Measurements from ENCODE around the gene TMEFF2. TPM values are rescaled to one million over a fixed set of nuclear protein-coding genes. Genes with fewer than 3 reads are reported as not detected.

TMEFF2 gene
- total and polyA plus RNA-seq, 12 donors = 0.16 to 2.7 (median 0.58) TPM; not detected in 2

GRCh38 chr2:191942739-191943103 is 252.0 kb downstream of the TMEFF2 start:
- Histone ChIP-seq H3K4me3 (no peak overlapping the region), H3K27me3 (no peaks in the 10 kb centered on the region), H3K4me1 (replicated peaks in 1 of 2) (peaks cover 0 to 3% of the 10 kb centered on the region in 2 donors), H3K9me3 (replicated peaks in 1 of 3) (no peaks in the 10 kb centered on the region), H3K36me3 (replicated peaks in 1 of 2) (no peaks in the 10 kb centered on the region), H3K27ac (no peak overlapping the region)
- no peak for TF ChIP-seq CTCF (IDR thresholded peaks at IDR 0.05)
- no peak for TF ChIP-seq POLR2A (IDR thresholded peaks at IDR 0.05)
- DNase-seq = no peak
- WGBS, 4 donors = 57 to 71% (median 65%) methylated on average over 2 of the region's 2 CpGs
- intact Hi-C loops (cut with DNase I) = no loop called here

- TF ChIP-seq POLR2A (IDR thresholded peaks at IDR 0.05) = no peak
- TF ChIP-seq CTCF (IDR thresholded peaks at IDR 0.05) = no peak
- Histone ChIP-seq H3K27ac (no peak overlapping the region), H3K4me3 (no peak overlapping the region), H3K4me1 (replicated peaks in 1 of 2) (peaks cover 0 to 3% of the 10 kb centered on the region in 2 donors), H3K9me3 (replicated peaks in 1 of 3) (no peaks in the 10 kb centered on the region), H3K36me3 (replicated peaks in 1 of 2) (no peaks in the 10 kb centered on the region), H3K27me3 (no peaks in the 10 kb centered on the region)
- DNase-seq = no peak
- WGBS, 4 donors = 73 to 80% (median 76%) methylated on average over 3 of the region's 3 CpGs
- intact Hi-C loops (cut with DNase I) = no loop called here
Measured at GRCh38 chr2:191942090-191942738, 252.5 kb downstream of the TMEFF2 start.

GRCh38 chr2:191941376-191941929 is 253.3 kb downstream of the TMEFF2 start:
- WGBS, 4 donors = 45 to 53% (median 47%) methylated on average over 3 of the region's 3 CpGs
- Histone ChIP-seq H3K4me1 (replicated peaks in 1 of 2) (peaks cover 0 to 3% of the 10 kb centered on the region in 2 donors), H3K27me3 (no peaks in the 10 kb centered on the region), H3K9me3 (replicated peaks in 1 of 3) (no peaks in the 10 kb centered on the region), H3K27ac (no peak overlapping the region), H3K4me3 (no peak overlapping the region), H3K36me3 (replicated peaks in 1 of 2) (no peaks in the 10 kb centered on the region)
- TF ChIP-seq CTCF (IDR thresholded peaks at IDR 0.05) (no peak), POLR2A (IDR thresholded peaks at IDR 0.05) (no peak)
- no peak for DNase-seq
- intact Hi-C loops (cut with DNase I) = no loop called here

- no peaks in the 10 kb centered on the region for H3K27me3 ChIP-seq
- 83 to 90% (median 87%) methylated on average over 1 of the region's 1 CpG for WGBS, 4 donors
- H3K36me3 ChIP-seq (replicated peaks in 1 of 2) = no peaks in the 10 kb centered on the region
- H3K27ac ChIP-seq = no peak overlapping the region
- intact Hi-C loops (cut with DNase I) = no loop called here
- DNase-seq = no peak
- no peaks in the 10 kb centered on the region for H3K9me3 ChIP-seq (replicated peaks in 1 of 3)
- TF ChIP-seq CTCF (IDR thresholded peaks at IDR 0.05) (no peak), POLR2A (IDR thresholded peaks at IDR 0.05) (no peak)
- no peak overlapping the region for H3K4me3 ChIP-seq
- H3K4me1 ChIP-seq (replicated peaks in 1 of 2) = peaks cover 0 to 3% of the 10 kb centered on the region in 2 donors
Measured at GRCh38 chr2:191938779-191939178, 256.0 kb downstream of the TMEFF2 start.
